OCI-LY7 (cell line): Measurements from ENCODE around the gene ERN2. TPM values are rescaled to one million over a fixed set of nuclear protein-coding genes. Genes with fewer than 3 reads are reported as not detected.

Experiments used
- BruUV-seq: library from RNA; stranded (reverse); fragments of 400-500 nt; replicated peaks from 2 replicates; lab custom pipeline; 2021; lab: Mats Ljungman, UMichigan
- CTCF ChIA-PET: fragments of 300-600 bp; sonication (Branson Sonifier 250); formaldehyde crosslinking; loops from one replicate; lab custom pipeline; 2022; ENCODE audit warnings: antibody characterized with exemption; ENCODE audit not compliant: unreplicated experiment; lab: Charles Lee
- POLR2A ChIA-PET: fragments of 300-600 bp; sonication (Branson Sonifier 250); formaldehyde crosslinking; loops from one replicate; lab custom pipeline; 2022; ENCODE audit warnings: antibody characterized with exemption; lab: Charles Lee
- DNase-seq: peaks from one replicate; pipeline ENCODE4 v3.0.0-alpha.2; 2015; ENCODE audit warnings: low spot score
- H2AFZ ChIP-seq: fragments of 200-600 bp; sonication (generic), shearing (Covaris generic); 2 replicates; pipeline ENCODE4 v1.6.1; 2014; ENCODE audit warnings: mild to moderate bottlenecking, antibody characterized with exemption, low read length, moderate library complexity
- H3K27ac ChIP-seq: fragments of 200-600 bp; sonication (generic); 2 replicates; pipeline ENCODE4 v1.5.1; 2014; ENCODE audit warnings: mixed run types, low read depth, mild to moderate bottlenecking, moderate library complexity, low read length, inconsistent platforms; ENCODE audit not compliant: poor library complexity, severe bottlenecking
- H3K36me3 ChIP-seq: fragments of 200-600 bp; sonication (generic); 2 replicates; pipeline ENCODE4 v1.6.1; 2014; ENCODE audit warnings: mild to moderate bottlenecking, antibody characterized with exemption, low read length, moderate library complexity, mixed read lengths; ENCODE audit not compliant: insufficient read depth
- H3K4me1 ChIP-seq: fragments of 200-600 bp; sonication (generic); 2 replicates; pipeline ENCODE4 v1.5.1; 2014; ENCODE audit warnings: mild to moderate bottlenecking, low read length; ENCODE audit not compliant: insufficient read depth, poor library complexity, severe bottlenecking
- H3K4me2 ChIP-seq: fragments of 200-600 bp; sonication (generic); 2 replicates; pipeline ENCODE4 v1.6.1; 2014; ENCODE audit warnings: mild to moderate bottlenecking, low read length
- H3K4me3 ChIP-seq: fragments of 200-600 bp; sonication (generic); 2 replicates; pipeline ENCODE4 v1.5.1; 2014; ENCODE audit warnings: mild to moderate bottlenecking, low read depth, low read length; ENCODE audit not compliant: poor library complexity, severe bottlenecking
- H3K79me2 ChIP-seq: fragments of 200-600 bp; sonication (generic); 2 replicates; pipeline ENCODE4 v1.6.1; 2016; ENCODE audit warnings: low read depth, mild to moderate bottlenecking, low read length, moderate library complexity, mixed read lengths; ENCODE audit not compliant: insufficient read depth
- H3K9me2 ChIP-seq: fragments of 200-600 bp; sonication (generic); 2 replicates; pipeline ENCODE4 v1.6.1; 2016; ENCODE audit warnings: mild to moderate bottlenecking, low read length, mixed read lengths; ENCODE audit not compliant: insufficient read depth
- H3K9me3 ChIP-seq: fragments of 200-600 bp; sonication (generic); 2 replicates; pipeline ENCODE4 v1.6.1; 2014; ENCODE audit warnings: mild to moderate bottlenecking, mixed run types, low read length, mixed read lengths
- H4K20me1 ChIP-seq: fragments of 200-600 bp; sonication (generic); 2 replicates; pipeline ENCODE4 v1.6.1; 2014; ENCODE audit warnings: mild to moderate bottlenecking, antibody characterized with exemption, low read length, moderate library complexity, mixed read lengths; ENCODE audit not compliant: insufficient read depth
- CTCF ChIP-seq: fragments of 200-600 bp; sonication (generic); conservative IDR thresholded peaks from 2 replicates; pipeline ENCODE4 v1.5.1; 2014; ENCODE audit warnings: mild to moderate bottlenecking, antibody characterized with exemption, low read length, moderate library complexity, mixed read lengths
- EZH2phosphoT487 ChIP-seq: fragments of 200-600 bp; sonication (generic); IDR thresholded peaks from 2 replicates; pipeline ENCODE4 v1.6.1; 2018; ENCODE audit warnings: low read depth, borderline replicate concordance, mild to moderate bottlenecking, mixed run types, antibody characterized with exemption, low read length, moderate library complexity, mixed read lengths
- intact Hi-C: fragments of 100-400 bp; cut with micrococcal nuclease; formaldehyde crosslinking; loops from one replicate; pipeline ENCODE4 v1.10.0; 2022; ENCODE audit not compliant: unreplicated experiment
- total RNA-seq, 2 experiments: library from RNA; depleted of rRNA in 1 of 2; stranded (reverse); fragments of >200 nt in 1 of 2; shearing (Covaris generic) in 1 of 2; gene quantifications; 2 replicates each; pipeline ENCODE4 v1.2.3, GENCODE V29; 2014 to 2022

The ERN2 gene
- total RNA-seq, 2 experiments from 2014 or later = 1.2 to 2.5 TPM

- CTCF ChIA-PET = interaction anchor here (0.5 kb wide), 1 partner anchor 286 kb away, joined by 3 read pairs; no protein-coding TSS in a partner anchor
Measured at GRCh38 chr16:23745263-23745662, 32.2 kb upstream of the ERN2 start.

GRCh38 chr16:23742766-23743165 lies 29.7 kb upstream of the ERN2 start:
- H3K79me2 ChIP-seq = no peaks in the 10 kb centered on the region
- H3K9me2 ChIP-seq = no peaks in the 10 kb centered on the region
- BruUV-seq = no TSS peak
- ChIA-PET CTCF (no interaction called here), POLR2A (interaction anchor here (0.6 kb wide), 1 partner anchor 494 kb away, joined by 3 read pairs; no protein-coding TSS in a partner anchor)
- H3K36me3 ChIP-seq = no peaks in the 10 kb centered on the region
- H2AFZ ChIP-seq = no peak overlapping the region
- H3K27ac ChIP-seq = no peak overlapping the region
- intact Hi-C loops = no loop called here
- no peak for DNase-seq
- no peaks in the 10 kb centered on the region for H3K4me1 ChIP-seq
- TF ChIP-seq CTCF = no peak
- TF ChIP-seq EZH2phosphoT487 = no peak
- no peaks in the 10 kb centered on the region for H4K20me1 ChIP-seq
- no peaks in the 10 kb centered on the region for H3K9me3 ChIP-seq
- H3K4me3 ChIP-seq = no peak overlapping the region
- H3K4me2 ChIP-seq = no peak overlapping the region

More at GRCh38 chr16:23745263-23745662, 32.2 kb upstream of the ERN2 start:
- H3K79me2 ChIP-seq = no peaks in the 10 kb centered on the region
- POLR2A ChIA-PET = no interaction called here
- H3K27ac ChIP-seq = no peak overlapping the region
- H3K4me1 ChIP-seq = no peaks in the 10 kb centered on the region
- intact Hi-C loops = no loop called here
- no TSS peak for BruUV-seq
- no peak overlapping the region for H3K4me2 ChIP-seq
- H3K36me3 ChIP-seq = no peaks in the 10 kb centered on the region
- H3K9me3 ChIP-seq = no peaks in the 10 kb centered on the region
- H4K20me1 ChIP-seq = no peaks in the 10 kb centered on the region
- no peak overlapping the region for H2AFZ ChIP-seq
- no peak for DNase-seq
- no peak for TF ChIP-seq EZH2phosphoT487
- TF ChIP-seq CTCF = no peak
- no peak overlapping the region for H3K4me3 ChIP-seq
- no peaks in the 10 kb centered on the region for H3K9me2 ChIP-seq

- Histone ChIP-seq H2AFZ (no peak overlapping the region), H3K4me1 (no peaks in the 10 kb centered on the region), H3K9me2 (no peaks in the 10 kb centered on the region), H3K27ac (no peak overlapping the region), H3K4me2 (no peak overlapping the region), H3K9me3 (no peaks in the 10 kb centered on the region), H4K20me1 (no peaks in the 10 kb centered on the region), H3K36me3 (no peaks in the 10 kb centered on the region), H3K4me3 (no peak overlapping the region), H3K79me2 (no peaks in the 10 kb centered on the region)
- intact Hi-C loops = no loop called here
- CTCF ChIA-PET = no interaction called here
- POLR2A ChIA-PET = no interaction called here
- TF ChIP-seq CTCF (no peak), EZH2phosphoT487 (no peak)
- no TSS peak for BruUV-seq
- DNase-seq = no peak
Measured at GRCh38 chr16:23741675-23742303, 28.8 kb upstream of the ERN2 start.
